GM12891 (cell line): ENCODE data around the gene NCS1.

ENCODE experiments used
- PAX5 ChIP-seq: IDR thresholded peaks from 2 replicates; pipeline ENCODE4 v1.6.1; 2011; ENCODE audit warnings: low read length, moderate library complexity, mild to moderate bottlenecking; ENCODE audit not compliant: insufficient read depth, severe bottlenecking
- POLR2A ChIP-seq: IDR thresholded peaks from 2 replicates; pipeline ENCODE4 v1.6.1; 2011; ENCODE audit warnings: low read depth, low read length, control low read depth
- POLR2AphosphoS5 ChIP-seq: IDR thresholded peaks from 2 replicates; pipeline ENCODE4 v1.6.1; 2011; ENCODE audit warnings: low read depth, low read length, control low read depth
- POU2F2 ChIP-seq: IDR thresholded peaks from 2 replicates; pipeline ENCODE4 v1.6.1; 2011; ENCODE audit warnings: low read depth, mild to moderate bottlenecking, control low read depth, low read length, moderate library complexity
- SPI1 ChIP-seq: IDR thresholded peaks from 2 replicates; pipeline ENCODE4 v1.6.1; 2011; ENCODE audit warnings: low read depth, low read length, control low read depth
- TAF1 ChIP-seq: IDR thresholded peaks from 2 replicates; pipeline ENCODE4 v1.6.1; 2011; ENCODE audit warnings: low read depth, low read length, control low read depth

- TF ChIP-seq POLR2A = no peak
- no peak for TF ChIP-seq POLR2AphosphoS5
- no peak for TF ChIP-seq POU2F2
- TF ChIP-seq TAF1 = no peak
- no peak for TF ChIP-seq SPI1
- no peak for TF ChIP-seq PAX5
Measured at GRCh38 chr9:130172161-130172857, at the start of gene NCS1.
